ENCODE results near the gene CYP27B1. TPM values are rescaled to one million over a fixed set of nuclear protein-coding genes. Genes with fewer than 3 reads are reported as not detected.

Gene CYP27B1
- total RNA-seq, 2 experiments from 2014 or later = 6.6 to 6.8 TPM

GRCh38 chr12:57757771-57758170, 9.1 kb downstream of the CYP27B1 start:
- Mint-ChIP-seq H3K27ac (no peak overlapping the region), H3K27me3 (no peaks in the 10 kb centered on the region), H3K9me3 (ENCODE audit: low read depth) (no peaks in the 10 kb centered on the region), H3K4me1 (peaks cover 41% of the 10 kb centered on the region), H3K36me3 (ENCODE audit: low read depth) (peaks cover 23% of the 10 kb centered on the region), H3K4me3 (no peak overlapping the region)
- intact Hi-C loops (cut with DNase I, micrococcal nuclease) = loop anchor here in 1 of 2 experiments (2.0 to 10.0 kb wide), 2 partner anchors 13 to 1123 kb away; partner anchors contain the start of gene BAZ2A
- ATAC-seq (no peak), DNase-seq (no peak)
- ChIA-PET POLR2A (no interaction called here), CTCF (interaction anchor here (1.0 to 2.8 kb wide), 4 partner anchors 10 to 325 kb away, joined by 3 to 54 read pairs (median 14); partner anchors contain the start of genes CTDSP2, CYP27B1 and TSFM)

- peak overlapping the region; percentile 79 for H3K4me3 Mint-ChIP-seq
- peaks cover 24% of the 10 kb centered on the region for H3K36me3 Mint-ChIP-seq (ENCODE audit: low read depth)
- H3K27ac Mint-ChIP-seq = peak overlapping the region; percentile 68
- peaks cover 47% of the 10 kb centered on the region for H3K4me1 Mint-ChIP-seq
- DNase-seq = peak; percentile 83
- no peaks in the 10 kb centered on the region for H3K27me3 Mint-ChIP-seq
- intact Hi-C loops (cut with DNase I, micrococcal nuclease) = loop anchor here in 1 of 2 experiments (1.0 to 10.0 kb wide), 4 partner anchors 9 to 1122 kb away; partner anchors contain the start of gene BAZ2A
- ChIA-PET POLR2A (interaction anchor here (0.7 to 1.4 kb wide), 3 partner anchors 9 to 12 kb away, joined by 4 to 6 read pairs (median 5); partner anchors contain the start of gene TSPAN31), CTCF (interaction anchor here (0.6 to 2.8 kb wide), 31 partner anchors 8 to 324 kb away, joined by 3 to 54 read pairs (median 4); partner anchors contain the start of genes CTDSP2, CYP27B1, EEF1AKMT3 and METTL1)
- peak; percentile 29 for ATAC-seq
- H3K9me3 Mint-ChIP-seq (ENCODE audit: low read depth) = no peaks in the 10 kb centered on the region
Observed at GRCh38 chr12:57756406-57757341, 10.2 kb downstream of the CYP27B1 start.

DNA sequence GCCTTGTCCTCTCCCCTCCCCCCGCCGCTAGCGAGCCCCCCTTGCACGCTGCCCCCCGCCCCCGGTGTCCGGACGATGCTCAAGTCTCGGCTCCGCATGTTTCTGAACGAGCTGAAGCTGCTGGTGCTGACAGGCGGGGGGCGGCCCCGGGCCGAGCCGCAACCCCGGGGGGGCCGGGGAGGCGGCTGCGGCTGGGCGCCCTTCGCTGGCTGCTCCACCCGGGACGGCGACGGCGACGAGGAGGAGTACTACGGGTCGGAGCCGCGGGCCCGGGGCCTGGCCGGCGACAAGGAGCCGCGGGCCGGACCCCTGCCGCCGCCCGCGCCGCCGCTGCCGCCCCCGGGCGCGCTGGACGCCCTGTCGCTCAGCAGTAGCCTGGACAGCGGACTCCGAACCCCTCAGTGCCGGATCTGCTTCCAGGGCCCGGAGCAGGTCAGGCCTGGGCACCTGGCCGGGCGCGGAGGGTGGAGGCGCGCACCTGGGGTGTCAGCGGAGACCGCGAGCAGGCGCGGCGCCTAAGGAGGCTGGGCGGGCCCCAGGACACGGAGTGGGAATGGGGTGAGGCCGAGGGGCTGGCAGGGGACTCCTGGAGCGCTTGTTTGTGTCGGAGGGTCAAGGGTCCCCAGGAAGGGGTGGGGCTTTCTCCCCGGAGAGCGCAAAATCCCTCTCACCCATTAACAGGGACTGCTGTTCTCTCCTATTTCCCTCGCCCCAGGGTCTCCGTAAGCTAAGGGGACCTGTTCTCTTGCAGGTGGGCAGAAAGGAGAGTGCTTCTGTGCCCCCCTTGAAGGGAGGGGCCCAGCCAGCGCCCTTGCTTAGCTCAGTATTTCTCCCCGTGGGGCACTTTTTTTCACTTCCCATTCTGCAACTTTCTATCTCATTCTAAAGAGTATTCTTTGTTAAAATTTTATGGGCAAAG, 11.2 kb downstream of the CYP27B1 start:
- H3K36me3 Mint-ChIP-seq (ENCODE audit: low read depth) = peaks cover 26% of the 10 kb centered on the region

GRCh38 chr12:57755194-57755453, 11.8 kb downstream of the CYP27B1 start:
- ATAC-seq (no peak), DNase-seq (no peak)
- intact Hi-C loops (cut with DNase I, micrococcal nuclease) = loop anchor here in 1 of 2 experiments (1.0 to 10.0 kb wide), 3 partner anchors 27 to 1120 kb away; partner anchors contain the start of genes BAZ2A, CTDSP2 and TSFM
- H3K27me3 Mint-ChIP-seq = no peaks in the 10 kb centered on the region
- POLR2A ChIA-PET = no interaction called here
- H3K9me3 Mint-ChIP-seq (ENCODE audit: low read depth) = no peaks in the 10 kb centered on the region
- no peak overlapping the region for H3K27ac Mint-ChIP-seq
- H3K4me3 Mint-ChIP-seq = peak overlapping the region; percentile 79
- CTCF ChIA-PET = interaction anchor here (2.8 kb wide), 1 partner anchor 12 kb away, joined by 54 read pairs; the partner anchor contains the start of gene CYP27B1
- H3K36me3 Mint-ChIP-seq (ENCODE audit: low read depth) = peaks cover 31% of the 10 kb centered on the region
- peaks cover 63% of the 10 kb centered on the region for H3K4me1 Mint-ChIP-seq

More for the DNA sequence above, 11.2 kb downstream of the CYP27B1 start:
- H3K27ac Mint-ChIP-seq = peak overlapping the region; percentile 40
- CTCF ChIA-PET = interaction anchor here (0.6 to 2.8 kb wide), 20 partner anchors 9 to 152 kb away, joined by 3 to 54 read pairs (median 5); partner anchors contain the start of genes CYP27B1, TSFM and TSPAN31
- no peaks in the 10 kb centered on the region for H3K9me3 Mint-ChIP-seq (ENCODE audit: low read depth)
- intact Hi-C loops (cut with DNase I, micrococcal nuclease) = loop anchor here in 1 of 2 experiments (1.0 to 10.0 kb wide), 6 partner anchors 10 to 1121 kb away; partner anchors contain the start of genes BAZ2A, CTDSP2 and TSFM
- ATAC-seq (no peak), DNase-seq (peak; percentile 55)
- POLR2A ChIA-PET = interaction anchor here (0.6 to 1.4 kb wide), 4 partner anchors 10 to 68 kb away, joined by 4 to 10 read pairs (median 6); partner anchors contain the start of gene TSPAN31
- H3K4me1 Mint-ChIP-seq = peaks cover 57% of the 10 kb centered on the region
- H3K27me3 Mint-ChIP-seq = no peaks in the 10 kb centered on the region
- H3K4me3 Mint-ChIP-seq = peak overlapping the region; percentile 79

DNA sequence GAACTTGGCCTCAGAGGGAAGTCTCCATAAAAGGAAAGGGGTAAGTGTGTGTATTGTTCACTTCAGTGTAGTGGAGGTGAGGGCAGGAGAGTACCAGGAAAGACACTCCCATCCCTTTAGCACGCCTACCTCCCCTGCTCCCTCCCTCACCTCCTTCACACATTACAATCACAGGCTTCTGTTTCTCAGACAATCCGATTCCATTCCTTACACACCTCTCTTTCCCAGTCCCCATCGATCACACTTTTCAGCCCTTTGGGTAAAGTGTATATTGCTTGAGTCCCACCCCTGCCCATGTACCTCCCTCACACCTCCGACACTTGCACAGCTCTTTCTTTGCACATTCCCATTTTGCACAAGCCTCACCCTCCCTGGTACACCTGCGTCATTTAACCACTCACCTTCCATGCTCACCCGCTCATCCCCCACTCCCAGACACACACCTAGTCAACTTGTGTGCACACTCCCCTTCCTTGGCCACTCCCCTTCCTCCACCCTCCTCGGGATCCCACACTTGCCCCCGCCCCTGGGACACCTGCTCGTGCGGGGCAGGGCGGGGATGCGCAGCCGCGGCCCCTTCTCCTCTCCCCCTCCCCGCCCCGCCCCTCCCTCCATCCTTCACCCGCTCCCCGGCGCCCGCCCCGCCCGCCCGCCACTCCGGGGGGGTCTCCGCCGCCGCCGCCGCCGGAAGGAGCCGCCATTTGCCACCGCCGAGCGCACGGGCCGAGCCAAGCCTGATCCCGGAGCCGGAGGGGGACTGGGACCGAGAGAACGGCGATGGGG, 12.3 kb downstream of the CYP27B1 start, which contains the start of gene MARCHF9:
Gene MARCHF9 (plus strand): TSS at position 693 of the 783 bp plus-strand sequence. CDS start 426 bp downstream, outside the sequence.
- ATAC-seq (peak; percentile 62), DNase-seq (peak; percentile 92)
- intact Hi-C loops (cut with DNase I, micrococcal nuclease) = loop anchor here (1.0 to 10.0 kb wide), 6 partner anchors 28 to 1827 kb away; partner anchors contain the start of genes CTDSP2 (in 2 of the 2), BAZ2A (in 1 of the 2), DDIT3 (in 1 of the 2) and MBD6 (in 1 of the 2)
- Mint-ChIP-seq H3K9me3 (ENCODE audit: low read depth) (no peaks in the 10 kb centered on the region), H3K27me3 (no peaks in the 10 kb centered on the region), H3K4me3 (peak within 1 kb of the TSS; percentile 79), H3K27ac (peak within 1 kb of the TSS; percentile 72), H3K4me1 (peaks cover 59% of the 10 kb centered on the region), H3K36me3 (ENCODE audit: low read depth) (peaks cover 32% of the 10 kb centered on the region)
- ChIA-PET POLR2A (no interaction called here), CTCF (interaction anchor here (0.7 to 2.8 kb wide), 5 partner anchors 10 to 88 kb away, joined by 3 to 54 read pairs (median 3); partner anchors contain the start of genes CYP27B1 and TSPAN31)

GRCh38 chr12:57753756-57754337, 13.0 kb downstream of the CYP27B1 start:
- Mint-ChIP-seq H3K27ac (peak overlapping the region; percentile 40), H3K9me3 (ENCODE audit: low read depth) (no peaks in the 10 kb centered on the region), H3K27me3 (no peaks in the 10 kb centered on the region), H3K36me3 (ENCODE audit: low read depth) (peaks cover 38% of the 10 kb centered on the region), H3K4me1 (peaks cover 57% of the 10 kb centered on the region), H3K4me3 (peak overlapping the region; percentile 79)
- no peak for ATAC-seq
- DNase-seq = no peak
- ChIA-PET POLR2A (no interaction called here), CTCF (interaction anchor here (0.7 to 1.2 kb wide), 4 partner anchors 9 to 89 kb away, joined by 3 read pairs; partner anchors contain the start of gene TSPAN31)
- intact Hi-C loops (cut with DNase I, micrococcal nuclease) = loop anchor here (2.0 to 10.0 kb wide), 6 partner anchors 59 to 1827 kb away; partner anchors contain the start of genes BAZ2A (in 1 of the 2), CTDSP2 (in 1 of the 2), DDIT3 (in 1 of the 2) and MBD6 (in 1 of the 2)

DNA sequence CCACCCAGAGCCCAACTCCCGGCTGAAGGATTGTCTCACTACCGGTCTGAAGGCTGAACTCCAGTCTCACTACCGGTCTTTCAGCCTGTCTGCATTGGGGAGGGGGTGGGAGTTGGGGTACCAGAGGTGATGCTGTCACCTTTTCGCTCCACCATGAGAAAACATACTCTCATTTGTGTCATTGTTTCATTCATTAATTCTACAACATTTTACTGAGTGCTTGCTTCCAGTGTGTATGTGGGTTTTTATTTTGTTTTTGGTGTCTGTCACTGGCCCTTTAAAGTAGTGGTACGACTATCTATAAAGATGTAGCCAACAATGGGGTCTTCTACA, 14.2 kb downstream of the CYP27B1 start:
- Mint-ChIP-seq H3K27ac (peak overlapping the region; percentile 99), H3K27me3 (no peaks in the 10 kb centered on the region), H3K9me3 (ENCODE audit: low read depth) (no peaks in the 10 kb centered on the region), H3K36me3 (ENCODE audit: low read depth) (peaks cover 43% of the 10 kb centered on the region), H3K4me3 (peak overlapping the region; percentile 100), H3K4me1 (peaks cover 57% of the 10 kb centered on the region)
- no peak for ATAC-seq
- POLR2A ChIA-PET = interaction anchor here (1.2 kb wide), 1 partner anchor 20 kb away, joined by 3 read pairs; the partner anchor contains the start of genes EEF1AKMT3 and METTL1
- CTCF ChIA-PET = interaction anchor here (0.6 to 0.7 kb wide), 2 partner anchors 11 to 277 kb away, joined by 3 read pairs; no protein-coding TSS in a partner anchor
- intact Hi-C loops (cut with DNase I, micrococcal nuclease) = loop anchor here (1.0 to 10.0 kb wide), 9 partner anchors 8 to 1825 kb away; partner anchors contain the start of genes EEF1AKMT3 (in 2 of the 2), MBD6 (in 2 of the 2), METTL1 (in 2 of the 2) and BAZ2A (in 1 of the 2)
- no peak for DNase-seq

- CTCF ChIA-PET = interaction anchor here (0.6 to 0.7 kb wide), 3 partner anchors 11 to 277 kb away, joined by 3 read pairs; partner anchors contain the start of gene TSFM
- no peaks in the 10 kb centered on the region for H3K27me3 Mint-ChIP-seq
- ATAC-seq (peak; percentile 77), DNase-seq (peak; percentile 99)
- H3K4me1 Mint-ChIP-seq = peaks cover 56% of the 10 kb centered on the region
- peak within 1 kb of the TSS; percentile 99 for H3K27ac Mint-ChIP-seq
- peaks cover 46% of the 10 kb centered on the region for H3K36me3 Mint-ChIP-seq (ENCODE audit: low read depth)
- intact Hi-C loops (cut with DNase I, micrococcal nuclease) = loop anchor here (1.0 to 10.0 kb wide), 9 partner anchors 8 to 1825 kb away; partner anchors contain the start of genes EEF1AKMT3 (in 2 of the 2), MBD6 (in 2 of the 2), METTL1 (in 2 of the 2) and BAZ2A (in 1 of the 2)
- H3K4me3 Mint-ChIP-seq = peak within 1 kb of the TSS; percentile 100
- H3K9me3 Mint-ChIP-seq (ENCODE audit: low read depth) = no peaks in the 10 kb centered on the region
- POLR2A ChIA-PET = interaction anchor here (0.7 to 1.2 kb wide), 3 partner anchors 20 to 273 kb away, joined by 3 read pairs; partner anchors contain the start of genes DTX3, EEF1AKMT3 and METTL1
Observed at GRCh38 chr12:57751788-57752667, 14.8 kb downstream of the CYP27B1 start, which contains the start of gene CDK4. Gene CDK4, minus strand, starts transcription at chr12:57752310. Its CDS starts 593 bp downstream, at chr12:57751717.
